Parathyroid adenoma (tissue), 2 donors: Measurements from ENCODE around the gene SLC35F3.

ENCODE experiments used
- H2AFZ ChIP-seq: fragments of 300-600 bp; sonication (generic); one replicate; pipeline ENCODE4 v1.7.0; 2017; ENCODE audit warnings: antibody characterized with exemption, mild to moderate bottlenecking
- H3K27ac ChIP-seq: fragments of 300-600 bp; sonication (generic); one replicate; pipeline ENCODE4 v1.7.0; 2017
- H3K27me3 ChIP-seq: fragments of 300-600 bp; sonication (generic); one replicate; pipeline ENCODE4 v1.7.0; 2017; ENCODE audit warnings: low read length; ENCODE audit not compliant: control insufficient read depth, insufficient read depth
- H3K36me3 ChIP-seq: fragments of 300-600 bp; sonication (generic); one replicate; pipeline ENCODE4 v1.7.0; 2017; ENCODE audit warnings: low read length; ENCODE audit not compliant: control insufficient read depth, insufficient read depth
- H3K4me1 ChIP-seq: fragments of 300-600 bp; sonication (generic); one replicate; pipeline ENCODE4 v1.7.0; 2017; ENCODE audit warnings: control low read depth
- H3K4me2 ChIP-seq: fragments of 300-600 bp; sonication (generic); one replicate; pipeline ENCODE4 v1.7.0; 2017; ENCODE audit warnings: low read length
- H3K4me3 ChIP-seq: fragments of 300-600 bp; sonication (generic); one replicate; pipeline ENCODE4 v1.7.0; 2017; ENCODE audit warnings: low read depth, low read length
- H3K79me2 ChIP-seq: fragments of 300-600 bp; sonication (generic); one replicate; pipeline ENCODE4 v1.7.0; 2017; ENCODE audit warnings: control low read depth
- H3K9ac ChIP-seq: fragments of 300-600 bp; sonication (generic); one replicate; pipeline ENCODE4 v1.7.0; 2017; ENCODE audit warnings: mild to moderate bottlenecking
- H3K9me3 ChIP-seq: fragments of 300-600 bp; sonication (generic); one replicate; pipeline ENCODE4 v1.7.0; 2017; ENCODE audit warnings: low read length; ENCODE audit not compliant: control insufficient read depth
- CTCF ChIP-seq: fragments of 300-600 bp; sonication (generic); IDR thresholded peaks from one replicate; pipeline ENCODE4 v1.7.0; 2017; ENCODE audit warnings: antibody characterized with exemption, mild to moderate bottlenecking
- donor health status: primary hyperparathyroidism.

Gene SLC35F3

GRCh38 chr1:234292011-234292410 is 387.5 kb downstream of the SLC35F3 start:
- H3K4me1 ChIP-seq, result no peaks in the 10 kb centered on the region
- no peak overlapping the region for H2AFZ ChIP-seq
- H3K27ac ChIP-seq, result no peak overlapping the region
- no peaks in the 10 kb centered on the region for H3K36me3 ChIP-seq
- no peaks in the 10 kb centered on the region for H3K9me3 ChIP-seq
- no peak overlapping the region for H3K4me2 ChIP-seq
- H3K4me3 ChIP-seq, result no peak overlapping the region
- H3K9ac ChIP-seq, result no peak overlapping the region
- H3K27me3 ChIP-seq, result no peaks in the 10 kb centered on the region
- TF ChIP-seq CTCF, result no peak
- no peaks in the 10 kb centered on the region for H3K79me2 ChIP-seq

- H2AFZ ChIP-seq, result no peak overlapping the region
- no peaks in the 10 kb centered on the region for H3K36me3 ChIP-seq
- no peak overlapping the region for H3K9ac ChIP-seq
- H3K27ac ChIP-seq, result no peak overlapping the region
- H3K27me3 ChIP-seq, result no peaks in the 10 kb centered on the region
- no peaks in the 10 kb centered on the region for H3K79me2 ChIP-seq
- no peak overlapping the region for H3K4me2 ChIP-seq
- H3K9me3 ChIP-seq, result no peaks in the 10 kb centered on the region
- H3K4me3 ChIP-seq, result no peak overlapping the region
- TF ChIP-seq CTCF, result no peak
- no peaks in the 10 kb centered on the region for H3K4me1 ChIP-seq
These were observed 388.1 kb downstream of the SLC35F3 start for GRCh38 chr1:234292548-234292947.

- no peaks in the 10 kb centered on the region for H3K27me3 ChIP-seq
- H3K4me3 ChIP-seq, result no peak overlapping the region
- H3K9ac ChIP-seq, result no peak overlapping the region
- H2AFZ ChIP-seq, result no peak overlapping the region
- H3K9me3 ChIP-seq, result no peaks in the 10 kb centered on the region
- H3K4me1 ChIP-seq, result no peaks in the 10 kb centered on the region
- H3K36me3 ChIP-seq, result no peaks in the 10 kb centered on the region
- no peak overlapping the region for H3K4me2 ChIP-seq
- no peak overlapping the region for H3K27ac ChIP-seq
- no peak for TF ChIP-seq CTCF
- H3K79me2 ChIP-seq, result no peaks in the 10 kb centered on the region
These were observed 389.8 kb downstream of the SLC35F3 start for GRCh38 chr1:234294109-234294817.

GRCh38 chr1:234295068-234295467 is 390.6 kb downstream of the SLC35F3 start:
- no peak overlapping the region for H3K4me3 ChIP-seq
- H3K79me2 ChIP-seq, result no peaks in the 10 kb centered on the region
- H2AFZ ChIP-seq, result no peak overlapping the region
- TF ChIP-seq CTCF, result no peak
- H3K27me3 ChIP-seq, result no peaks in the 10 kb centered on the region
- H3K27ac ChIP-seq, result no peak overlapping the region
- H3K9ac ChIP-seq, result no peak overlapping the region
- no peaks in the 10 kb centered on the region for H3K9me3 ChIP-seq
- no peaks in the 10 kb centered on the region for H3K4me1 ChIP-seq
- H3K36me3 ChIP-seq, result no peaks in the 10 kb centered on the region
- H3K4me2 ChIP-seq, result no peak overlapping the region

GRCh38 chr1:234295626-234296025 is 391.1 kb downstream of the SLC35F3 start:
- Histone ChIP-seq H3K27ac (no peak overlapping the region), H3K9ac (no peak overlapping the region), H3K9me3 (no peaks in the 10 kb centered on the region), H3K27me3 (no peaks in the 10 kb centered on the region), H2AFZ (no peak overlapping the region), H3K4me2 (no peak overlapping the region), H3K4me1 (no peaks in the 10 kb centered on the region), H3K36me3 (no peaks in the 10 kb centered on the region), H3K79me2 (no peaks in the 10 kb centered on the region), H3K4me3 (no peak overlapping the region)
- TF ChIP-seq CTCF, result no peak
